GM19025 (cell line): ENCODE results near the gene FAM81B.

Experiments used
- ATAC-seq: cut with Tn5 transposase; IDR thresholded peaks from one replicate; pipeline ENCODE4 v1.9.1; 2021; ENCODE audit warnings: mild to moderate bottlenecking, low read depth, moderate library complexity; ENCODE audit not compliant: unreplicated experiment

FAM81B gene

GRCh38 chr5:95454536-95454935, 63.4 kb downstream of the FAM81B start:
- no peak for ATAC-seq

DNA sequence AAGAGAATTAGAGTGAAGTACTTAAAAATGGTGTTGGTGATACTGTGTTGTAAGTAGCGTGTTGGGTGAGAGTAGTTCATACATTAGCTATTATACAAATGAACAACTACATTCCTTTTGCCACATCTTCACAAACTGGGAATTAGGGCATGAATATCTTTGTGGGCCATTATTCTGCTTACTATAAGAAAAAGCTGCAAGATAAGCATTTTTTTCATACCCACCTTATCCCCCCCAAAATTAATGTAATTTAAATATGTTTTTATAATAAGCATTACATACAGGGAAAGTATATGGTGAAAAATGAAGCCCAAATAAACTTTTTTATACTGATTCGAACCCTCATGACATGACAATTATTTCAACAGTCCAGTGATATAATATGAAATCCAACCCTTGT, 69.5 kb downstream of the FAM81B start:
- no peak for ATAC-seq

DNA sequence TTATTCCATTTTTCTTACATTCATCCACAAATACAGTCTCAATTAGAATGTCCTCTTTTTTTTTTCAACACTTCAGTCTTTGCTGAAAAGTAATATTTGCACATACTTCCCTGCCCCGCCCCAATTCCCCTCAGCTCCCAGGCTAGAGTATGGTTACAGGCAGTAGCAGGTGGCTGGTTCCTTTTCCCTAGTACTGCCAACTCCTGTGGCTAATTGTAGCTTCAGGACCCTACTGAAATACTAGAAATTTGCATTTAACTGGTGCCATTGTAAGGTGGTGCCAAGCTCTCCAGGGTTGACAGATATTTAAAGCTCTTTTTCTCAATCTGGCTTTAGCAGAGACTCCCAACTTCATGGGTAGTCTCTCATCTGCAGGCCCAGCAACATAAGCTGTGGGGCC, 80.3 kb downstream of the FAM81B start:
- no peak for ATAC-seq

GRCh38 chr5:95471942-95472341, 80.8 kb downstream of the FAM81B start:
- no peak for ATAC-seq

DNA sequence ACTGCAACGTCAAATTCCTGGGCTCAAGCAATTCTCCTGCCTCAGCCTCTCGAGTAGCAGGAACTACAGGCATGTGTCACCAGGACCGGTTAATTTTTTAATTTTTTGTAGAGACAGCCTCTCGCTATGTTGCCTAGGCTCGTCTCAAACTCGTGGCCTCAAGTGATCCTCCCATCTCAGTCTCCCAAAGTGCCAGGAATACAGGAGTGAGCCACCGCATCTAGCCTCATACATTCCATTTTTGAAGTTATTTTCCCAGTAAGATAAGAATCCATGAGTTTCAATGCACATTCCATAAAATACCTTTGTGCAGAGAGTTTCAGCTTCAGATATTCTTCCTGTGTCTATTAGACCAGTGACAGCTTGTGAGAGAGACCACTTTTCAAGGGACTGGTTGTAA, 93.3 kb downstream of the FAM81B start:
- no peak for ATAC-seq

- no peak for ATAC-seq
Observed at GRCh38 chr5:95486191-95486590, 95.0 kb downstream of the FAM81B start.

GRCh38 chr5:95487880-95488279, 96.7 kb downstream of the FAM81B start:
- ATAC-seq, result no peak
